Activated naive CD4-positive, alpha-beta T cell treated with anti-CD3 and anti-CD28 coated beads, Interleukin-2, amount 50 U/mL, for 72 hours (primary cell): ENCODE measurements around the gene TMEM39B. TPM values are rescaled to one million over a fixed set of nuclear protein-coding genes. Genes with fewer than 3 reads are reported as not detected.
"Not testable (repeated sequence)": the region's sequence is repeated elsewhere in the genome, so short reads cannot be mapped to it uniquely, and the experiment has no call there.

Experiments used
- ATAC-seq, 2 donors: fragments of 150-1000 bp; cut with Tn5 transposase; 2 replicates each; pipeline ENCODE4 v1.10.0; 2021; ENCODE audit warnings: mild to moderate bottlenecking in 2 of 2, moderate library complexity in 2 of 2
- DNase-seq, 2 donors: peaks; one replicate each; pipeline ENCODE4 v3.0.0; 2021 to 2022; ENCODE audit warnings: low spot score in 2 of 2
- H3K27ac Mint-ChIP-seq, 2 donors: one replicate each; pipeline ENCODE4 v1.8.0; 2022; ENCODE audit warnings: mild to moderate bottlenecking in 2 of 2, mixed read lengths in 2 of 2
- H3K36me3 Mint-ChIP-seq, 2 donors: one replicate each; pipeline ENCODE4 v1.8.0; 2022; ENCODE audit warnings: mixed read lengths in 2 of 2
- H3K9me3 Mint-ChIP-seq, 2 donors: one replicate each; pipeline ENCODE4 v1.8.0; 2022; ENCODE audit warnings: mixed read lengths in 2 of 2
- total RNA-seq, 2 donors: library from RNA; stranded (reverse); gene quantifications; one replicate each; pipeline ENCODE4 v1.2.3, GENCODE V29; 2022

TMEM39B gene
- total RNA-seq, 2 donors from 2014 or later: 20.3 to 35.0 TPM

- no peak for ATAC-seq
- peak overlapping the region in 1 of 2 donors; percentile 47 for H3K27ac Mint-ChIP-seq
- H3K36me3 Mint-ChIP-seq: no peaks in the 10 kb centered on the region
Observed at GRCh38 chr1:32099426-32099825, 26.7 kb downstream of the TMEM39B start.

GRCh38 chr1:32100359-32100758 lies 27.6 kb downstream of the TMEM39B start:
- ATAC-seq (no peak), DNase-seq (no peak)
- no peaks in the 10 kb centered on the region for H3K9me3 Mint-ChIP-seq
- H3K27ac Mint-ChIP-seq: peak overlapping the region in 1 of 2 donors; percentile 57
- H3K36me3 Mint-ChIP-seq: no peaks in the 10 kb centered on the region

More at GRCh38 chr1:32099426-32099825, 26.7 kb downstream of the TMEM39B start:
- DNase-seq: no peak
- no peaks in the 10 kb centered on the region for H3K9me3 Mint-ChIP-seq

GRCh38 chr1:32100807-32101708 lies 28.3 kb downstream of the TMEM39B start:
- ATAC-seq: no peak
- H3K27ac Mint-ChIP-seq: peak overlapping the region in 1 of 2 donors; percentile 57

GRCh38 chr1:32104127-32104526 lies 31.4 kb downstream of the TMEM39B start:
- Mint-ChIP-seq H3K9me3 (no peaks in the 10 kb centered on the region), H3K36me3 (peaks cover 6 to 15% of the 10 kb centered on the region in 2 donors), H3K27ac (no peak overlapping the region)
- no peak for ATAC-seq
- no peak for DNase-seq

More at GRCh38 chr1:32100807-32101708, 28.3 kb downstream of the TMEM39B start:
- DNase-seq: no peak
- H3K9me3 Mint-ChIP-seq: no peaks in the 10 kb centered on the region
- H3K36me3 Mint-ChIP-seq: no peaks in the 10 kb centered on the region

- H3K36me3 Mint-ChIP-seq: peaks cover 6 to 16% of the 10 kb centered on the region in 2 donors
- H3K9me3 Mint-ChIP-seq: no peaks in the 10 kb centered on the region
- DNase-seq (no peak), ATAC-seq (no peak)
- no peak overlapping the region for H3K27ac Mint-ChIP-seq
Observed at GRCh38 chr1:32105338-32105737, 32.6 kb downstream of the TMEM39B start.

GRCh38 chr1:32106663-32107275 lies 34.0 kb downstream of the TMEM39B start:
- ATAC-seq: no peak
- Mint-ChIP-seq H3K9me3 (no peaks in the 10 kb centered on the region), H3K36me3 (peaks cover 11 to 16% of the 10 kb centered on the region in 2 donors), H3K27ac (peak overlapping the region; percentile 22 to 97)
- DNase-seq: no peak

- ATAC-seq (peak; percentile 78 to 80), DNase-seq (peak; percentile 88)
- H3K27ac Mint-ChIP-seq: peak within 1 kb of the TSS; percentile 97 to 99
- no peaks in the 10 kb centered on the region for H3K9me3 Mint-ChIP-seq
- peaks cover 14 to 16% of the 10 kb centered on the region in 2 donors for H3K36me3 Mint-ChIP-seq
Observed at GRCh38 chr1:32107742-32108661, 35.3 kb downstream of the TMEM39B start, which contains the start of gene KPNA6. TSS of gene KPNA6 (plus strand) at chr1:32108056. CDS start at chr1:32108131, 75 bp downstream.

- Mint-ChIP-seq H3K9me3 (no peaks in the 10 kb centered on the region), H3K36me3 (peaks cover 14 to 16% of the 10 kb centered on the region in 2 donors), H3K27ac (no peak overlapping the region)
- DNase-seq: no peak
- no peak for ATAC-seq
Observed at GRCh38 chr1:32111040-32111623, 38.4 kb downstream of the TMEM39B start.

- H3K27ac Mint-ChIP-seq: no peak overlapping the region
- H3K9me3 Mint-ChIP-seq: no peaks in the 10 kb centered on the region
- ATAC-seq (no peak), DNase-seq (no peak)
- H3K36me3 Mint-ChIP-seq: peaks cover 14 to 16% of the 10 kb centered on the region in 2 donors
Observed at GRCh38 chr1:32111789-32112188, 39.0 kb downstream of the TMEM39B start.

GRCh38 chr1:32112806-32113375 lies 40.2 kb downstream of the TMEM39B start:
- Mint-ChIP-seq H3K36me3 (peaks cover 13 to 14% of the 10 kb centered on the region in 2 donors), H3K9me3 (no peaks in the 10 kb centered on the region), H3K27ac (peak overlapping the region; percentile 33 to 68)
- DNase-seq: no peak
- peak; percentile 15 for ATAC-seq

GRCh38 chr1:32113436-32113835 lies 40.7 kb downstream of the TMEM39B start:
- H3K36me3 Mint-ChIP-seq: peaks cover 8 to 11% of the 10 kb centered on the region in 2 donors
- not testable (repeated sequence) for DNase-seq, ATAC-seq, H3K9me3 Mint-ChIP-seq
- H3K27ac Mint-ChIP-seq: peak overlapping the region; percentile 33 to 68

GRCh38 chr1:32114420-32114819 lies 41.7 kb downstream of the TMEM39B start:
- H3K9me3 Mint-ChIP-seq: no peaks in the 10 kb centered on the region
- DNase-seq: no peak
- no peak overlapping the region for H3K27ac Mint-ChIP-seq
- H3K36me3 Mint-ChIP-seq: peaks cover 0 to 9% of the 10 kb centered on the region in 2 donors
- ATAC-seq: no peak

GRCh38 chr1:32115496-32115895 lies 42.8 kb downstream of the TMEM39B start:
- H3K27ac Mint-ChIP-seq: peak overlapping the region in 1 of 2 donors; percentile 77
- ATAC-seq: no peak
- DNase-seq: no peak

GRCh38 chr1:32116531-32116930 lies 43.8 kb downstream of the TMEM39B start:
- H3K27ac Mint-ChIP-seq: no peak overlapping the region
- ATAC-seq (no peak), DNase-seq (no peak)
- H3K9me3 Mint-ChIP-seq: no peaks in the 10 kb centered on the region
- peaks cover 0 to 14% of the 10 kb centered on the region in 2 donors for H3K36me3 Mint-ChIP-seq

More at GRCh38 chr1:32115496-32115895, 42.8 kb downstream of the TMEM39B start:
- H3K9me3 Mint-ChIP-seq: no peaks in the 10 kb centered on the region
- peaks cover 0 to 9% of the 10 kb centered on the region in 2 donors for H3K36me3 Mint-ChIP-seq

GRCh38 chr1:32122151-32122550 lies 49.4 kb downstream of the TMEM39B start:
- Mint-ChIP-seq H3K9me3 (no peaks in the 10 kb centered on the region), H3K36me3 (peaks cover 0 to 10% of the 10 kb centered on the region in 2 donors), H3K27ac (peak overlapping the region; percentile 62 to 77)
- DNase-seq (no peak), ATAC-seq (no peak)
